Coronary artery (tissue), 2 donors: Measurements from ENCODE around the gene PACSIN2.
A peak's percentile ranks its signal among the peaks of the same experiment; 100 is the strongest.

Source experiments
- DNase-seq: peaks from one replicate; pipeline ENCODE4 v3.0.0-alpha.2; 2017; ENCODE audit warnings: low spot score
- H3K27ac ChIP-seq, 2 donors: fragments of 200-600 bp; sonication (generic); one replicate each; pipeline ENCODE4 v1.5.1; 2016 to 2019
- H3K4me3 ChIP-seq: fragments of 200-600 bp; sonication (generic); 2 replicates; pipeline ENCODE4 v1.5.1; 2016; ENCODE audit warnings: mild to moderate bottlenecking, moderate library complexity
- TF ChIP-seq, protein P1 (sequence below): fragments of 200-600 bp; sonication (generic); IDR thresholded peaks from one replicate; pipeline ENCODE4 v1.5.1; 2019; ENCODE audit warnings: antibody characterized with exemption

PACSIN2 gene

DNA sequence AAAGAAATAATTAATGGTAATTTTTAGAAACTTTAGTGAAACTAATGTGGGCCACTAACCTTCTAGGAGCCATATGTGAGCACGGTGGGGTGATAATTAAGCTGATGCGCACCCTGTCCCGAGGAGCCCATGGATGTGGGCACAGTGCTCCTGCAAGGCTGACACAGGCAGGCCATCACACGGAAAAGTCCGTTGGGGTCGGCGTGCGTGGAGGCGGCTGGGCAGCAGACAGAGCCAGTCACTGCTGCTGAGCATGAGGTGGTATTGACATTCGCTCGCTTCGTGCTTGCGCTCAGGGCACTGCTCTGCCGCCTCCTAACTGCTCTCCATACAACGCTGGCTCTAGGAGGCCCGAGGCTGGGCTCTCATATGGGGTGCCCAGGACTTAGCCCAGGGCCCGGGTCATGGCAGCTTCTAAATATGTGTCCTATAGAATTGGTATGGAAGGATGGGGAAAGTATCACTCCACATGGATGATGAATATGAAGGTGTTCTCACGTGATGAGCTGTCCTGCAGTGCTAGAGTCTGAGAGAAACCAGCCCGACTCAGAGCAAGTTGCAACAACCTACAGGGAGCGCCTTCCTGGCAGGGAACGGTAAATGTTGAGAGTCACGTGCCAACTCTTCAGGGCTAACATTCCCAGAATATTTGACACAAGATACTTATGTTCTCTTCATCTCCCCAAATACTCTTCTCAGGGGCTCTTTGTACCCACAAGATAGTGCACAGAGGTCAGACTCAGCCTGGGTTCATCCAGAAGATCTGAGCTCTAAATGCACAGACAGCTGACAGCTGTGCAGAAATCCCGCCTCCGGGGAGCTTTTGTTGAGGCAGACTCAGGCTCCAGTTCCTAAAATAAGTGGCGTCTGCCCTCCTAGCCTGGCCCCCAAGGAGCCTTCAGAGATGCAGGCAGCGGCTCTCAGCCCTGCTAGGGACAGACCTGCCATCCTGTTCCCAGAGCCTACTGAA lies 107.3 kb downstream of the PACSIN2 start:
- peak overlapping the region; percentile 76 to 88 for H3K27ac ChIP-seq

DNA sequence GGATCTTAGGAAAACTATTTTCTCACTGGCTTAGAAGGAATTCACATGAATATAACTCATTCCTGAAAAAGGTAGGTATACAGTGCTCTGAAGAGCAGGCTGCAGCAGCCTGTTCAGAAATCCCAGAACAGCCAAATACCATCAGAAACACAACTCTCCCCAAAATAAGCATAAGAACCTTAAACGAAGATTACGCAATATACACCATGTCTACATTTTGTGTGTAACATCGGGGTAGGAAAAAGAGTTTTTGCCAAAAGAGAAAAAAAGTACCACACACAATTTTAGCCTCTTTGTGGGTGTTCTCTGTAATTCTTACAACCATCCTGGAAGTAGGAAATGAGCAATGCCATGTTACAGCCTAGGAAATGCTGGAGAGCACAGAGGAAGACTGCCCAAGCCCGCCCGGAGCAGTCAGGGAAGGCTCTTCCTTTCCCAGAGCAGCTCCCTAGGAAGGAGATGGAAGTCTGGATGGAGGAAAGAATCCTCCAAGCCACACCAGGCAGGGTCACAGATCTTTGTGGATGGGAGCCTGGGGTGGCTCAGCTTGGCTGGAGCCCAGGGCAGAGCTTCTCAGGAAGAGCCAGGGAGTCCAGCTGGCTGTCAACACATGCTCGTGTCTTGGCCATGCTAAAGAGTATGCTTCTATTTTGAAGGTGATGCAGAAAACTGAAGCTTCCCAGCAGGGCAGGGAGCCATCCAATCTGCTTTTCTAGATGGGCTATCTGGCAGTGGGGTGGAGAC lies 108.2 kb downstream of the PACSIN2 start:
- TF ChIP-seq, protein P1, sequence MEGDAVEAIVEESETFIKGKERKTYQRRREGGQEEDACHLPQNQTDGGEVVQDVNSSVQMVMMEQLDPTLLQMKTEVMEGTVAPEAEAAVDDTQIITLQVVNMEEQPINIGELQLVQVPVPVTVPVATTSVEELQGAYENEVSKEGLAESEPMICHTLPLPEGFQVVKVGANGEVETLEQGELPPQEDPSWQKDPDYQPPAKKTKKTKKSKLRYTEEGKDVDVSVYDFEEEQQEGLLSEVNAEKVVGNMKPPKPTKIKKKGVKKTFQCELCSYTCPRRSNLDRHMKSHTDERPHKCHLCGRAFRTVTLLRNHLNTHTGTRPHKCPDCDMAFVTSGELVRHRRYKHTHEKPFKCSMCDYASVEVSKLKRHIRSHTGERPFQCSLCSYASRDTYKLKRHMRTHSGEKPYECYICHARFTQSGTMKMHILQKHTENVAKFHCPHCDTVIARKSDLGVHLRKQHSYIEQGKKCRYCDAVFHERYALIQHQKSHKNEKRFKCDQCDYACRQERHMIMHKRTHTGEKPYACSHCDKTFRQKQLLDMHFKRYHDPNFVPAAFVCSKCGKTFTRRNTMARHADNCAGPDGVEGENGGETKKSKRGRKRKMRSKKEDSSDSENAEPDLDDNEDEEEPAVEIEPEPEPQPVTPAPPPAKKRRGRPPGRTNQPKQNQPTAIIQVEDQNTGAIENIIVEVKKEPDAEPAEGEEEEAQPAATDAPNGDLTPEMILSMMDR, result no peak
- no peak for DNase-seq
- Histone ChIP-seq H3K27ac (peak overlapping the region; percentile 76 to 88), H3K4me3 (peak overlapping the region; percentile 3)

More for the DNA sequence above, 107.3 kb downstream of the PACSIN2 start:
- H3K4me3 ChIP-seq, result peak overlapping the region; percentile 3
- TF ChIP-seq, protein P1, result no peak
- no peak for DNase-seq

DNA sequence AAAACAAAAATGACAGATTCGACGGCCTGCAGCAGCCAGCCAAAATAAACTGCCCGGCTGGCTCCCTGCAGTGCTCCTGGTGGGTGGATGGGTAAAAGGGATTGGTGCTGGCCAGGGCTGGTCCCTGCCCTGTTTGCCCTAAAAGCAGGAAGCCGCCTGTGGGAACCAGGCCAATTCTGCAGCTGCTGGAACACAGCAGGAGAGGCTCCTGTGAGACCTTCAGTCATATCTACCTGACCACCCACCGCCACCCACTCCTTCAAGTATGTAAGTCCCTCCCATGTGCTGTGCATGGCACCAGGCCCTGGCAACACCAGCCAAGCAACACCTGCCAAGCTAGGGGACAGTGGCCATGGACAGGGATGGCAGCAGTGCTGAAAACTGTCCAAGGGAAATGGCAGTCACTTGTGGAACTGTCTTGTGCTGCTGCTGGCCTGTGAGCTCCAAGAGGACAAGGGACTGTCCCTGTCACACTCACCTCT lies 109.2 kb downstream of the PACSIN2 start:
- TF ChIP-seq, protein P1, result no peak
- DNase-seq, result no peak
- peak overlapping the region; percentile 76 to 88 for H3K27ac ChIP-seq

DNA sequence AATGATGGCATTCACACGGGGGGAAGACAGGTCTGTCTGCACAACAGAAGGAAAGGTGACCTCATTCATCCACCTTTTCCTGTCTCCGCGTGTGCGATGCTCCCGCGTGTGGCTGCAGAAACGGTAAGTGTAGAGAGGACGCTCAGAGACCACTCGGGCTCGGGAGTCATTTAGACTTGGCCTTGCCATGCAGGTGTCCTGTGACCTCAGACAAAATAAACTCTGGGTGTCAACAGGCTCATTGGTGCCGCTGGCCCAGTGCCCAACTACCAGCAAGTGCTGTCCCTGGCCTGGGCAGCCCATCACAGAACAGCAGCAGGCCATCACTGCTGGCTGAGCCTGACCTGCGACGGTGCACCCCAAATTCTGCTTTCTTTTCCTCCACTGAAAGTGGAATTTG lies 109.7 kb downstream of the PACSIN2 start:
- peak overlapping the region; percentile 27 for H3K4me3 ChIP-seq
- TF ChIP-seq, protein P1, result no peak
- peak overlapping the region; percentile 76 to 88 for H3K27ac ChIP-seq
- no peak for DNase-seq

More for the DNA sequence above, 109.2 kb downstream of the PACSIN2 start:
- peak overlapping the region; percentile 27 for H3K4me3 ChIP-seq

DNA sequence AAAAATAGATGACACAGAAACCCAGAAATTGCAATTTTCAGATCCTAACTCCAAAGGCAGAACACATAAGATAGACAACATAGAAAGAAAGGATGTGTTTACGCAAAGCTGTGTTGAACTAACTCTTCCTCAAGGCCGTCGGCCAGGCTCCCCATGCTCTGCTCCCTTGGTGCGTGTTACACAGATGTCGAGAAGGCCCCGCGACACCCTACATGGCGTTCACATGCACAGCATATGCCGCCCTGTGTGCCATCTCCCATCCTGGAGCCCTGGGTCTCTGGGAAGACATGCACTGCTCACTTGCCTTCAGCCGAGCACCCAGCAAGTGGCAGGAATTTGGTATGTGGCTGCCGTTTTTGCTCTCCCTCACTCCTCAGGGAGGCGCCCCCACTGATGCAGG lies 110.9 kb downstream of the PACSIN2 start:
- no peak for DNase-seq
- TF ChIP-seq, protein P1, result no peak
- peak overlapping the region in 1 of 2 donors; percentile 24 for H3K27ac ChIP-seq

DNA sequence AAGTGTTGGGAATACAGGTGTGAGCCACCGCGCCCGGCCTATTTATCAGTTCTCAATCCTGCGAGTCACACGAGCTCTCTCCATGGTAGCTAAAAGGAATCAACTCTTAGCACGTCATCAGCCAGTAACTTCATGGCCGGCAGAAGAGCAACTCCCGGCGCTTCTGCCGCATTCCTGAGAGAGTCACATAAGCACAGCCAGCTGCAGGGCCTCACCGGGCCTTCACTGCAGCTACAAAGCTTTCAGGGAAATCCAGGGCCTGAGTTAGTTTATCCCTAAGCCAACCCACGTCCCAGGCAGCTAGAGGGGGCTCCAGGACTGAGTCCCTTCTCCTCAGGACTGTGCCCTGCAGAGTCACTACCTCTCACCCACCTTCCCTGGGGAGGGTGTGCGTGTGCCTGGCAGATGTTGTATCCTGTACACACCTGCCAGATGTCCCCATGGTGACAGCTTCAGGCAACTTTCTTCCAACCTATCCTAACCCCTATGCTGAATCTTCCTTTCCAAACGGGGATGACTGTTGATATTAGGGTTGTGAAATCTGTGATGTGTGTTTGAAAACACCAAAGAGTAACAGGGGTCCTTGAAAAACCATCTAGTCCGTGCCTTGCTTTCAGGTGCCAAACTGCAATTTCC lies 112.0 kb downstream of the PACSIN2 start:
- no peak overlapping the region for H3K4me3 ChIP-seq
- no peak for DNase-seq
- peak overlapping the region in 1 of 2 donors; percentile 13 for H3K27ac ChIP-seq
- TF ChIP-seq, protein P1, result no peak

More for the DNA sequence above, 110.9 kb downstream of the PACSIN2 start:
- no peak overlapping the region for H3K4me3 ChIP-seq
